ENCODE data around the gene OPALIN. TPM values are rescaled to one million over a fixed set of nuclear protein-coding genes. Genes with fewer than 3 reads are reported as not detected.

The OPALIN gene
- total RNA-seq, 1 experiment from 2014 or later: not detected

GRCh38 chr10:96337106-96337505 lies 21.7 kb downstream of the OPALIN start:
- DNase-seq: no peak
- H3K36me3 ChIP-seq (replicated peaks; ENCODE audit: control insufficient read depth, insufficient read depth, low read length): no peaks in the 10 kb centered on the region
- no peak overlapping the region for H3K4me3 ChIP-seq (ENCODE audit: insufficient read depth, low read depth, low read length)
- no peaks in the 10 kb centered on the region for H3K27me3 ChIP-seq (ENCODE audit: control insufficient read depth, insufficient read depth, low read length)

GRCh38 chr10:96334616-96335526 lies 23.9 kb downstream of the OPALIN start:
- peak; percentile 60 for DNase-seq
- Histone ChIP-seq H3K4me3 (ENCODE audit: insufficient read depth, low read depth, low read length) (no peak overlapping the region), H3K36me3 (replicated peaks; ENCODE audit: control insufficient read depth, insufficient read depth, low read length) (no peaks in the 10 kb centered on the region)

GRCh38 chr10:96333101-96333500 lies 25.7 kb downstream of the OPALIN start:
- no peak overlapping the region for H3K4me3 ChIP-seq (ENCODE audit: insufficient read depth, low read depth, low read length)
- DNase-seq: no peak
- no peaks in the 10 kb centered on the region for H3K36me3 ChIP-seq (replicated peaks; ENCODE audit: control insufficient read depth, insufficient read depth, low read length)
- no peaks in the 10 kb centered on the region; the same call in 1 of the 2 replicates for H3K27me3 ChIP-seq (ENCODE audit: control insufficient read depth, insufficient read depth, low read length)

More at GRCh38 chr10:96334616-96335526, 23.9 kb downstream of the OPALIN start:
- no peaks in the 10 kb centered on the region for H3K27me3 ChIP-seq (ENCODE audit: control insufficient read depth, insufficient read depth, low read length)

- no peak overlapping the region for H3K4me3 ChIP-seq (ENCODE audit: insufficient read depth, low read depth, low read length)
- H3K27me3 ChIP-seq (ENCODE audit: control insufficient read depth, insufficient read depth, low read length): no peaks in the 10 kb centered on the region; the same call in 1 of the 2 replicates
- H3K36me3 ChIP-seq (replicated peaks; ENCODE audit: control insufficient read depth, insufficient read depth, low read length): no peaks in the 10 kb centered on the region
- DNase-seq: no peak
Observed at GRCh38 chr10:96327462-96327861, 31.3 kb downstream of the OPALIN start.

GRCh38 chr10:96325719-96326373 lies 33.0 kb downstream of the OPALIN start:
- H3K27me3 ChIP-seq (ENCODE audit: control insufficient read depth, insufficient read depth, low read length): no peaks in the 10 kb centered on the region; the same call in 1 of the 2 replicates
- H3K4me3 ChIP-seq (ENCODE audit: insufficient read depth, low read depth, low read length): no peak overlapping the region
- DNase-seq: no peak
- no peaks in the 10 kb centered on the region for H3K36me3 ChIP-seq (replicated peaks; ENCODE audit: control insufficient read depth, insufficient read depth, low read length)

- H3K27me3 ChIP-seq (ENCODE audit: control insufficient read depth, insufficient read depth, low read length): no peaks in the 10 kb centered on the region; the same call in 1 of the 2 replicates
- H3K4me3 ChIP-seq (ENCODE audit: insufficient read depth, low read depth, low read length): no peak overlapping the region
Observed at GRCh38 chr10:96324447-96324846, 34.4 kb downstream of the OPALIN start.

GRCh38 chr10:96322275-96322674 lies 36.5 kb downstream of the OPALIN start:
- Histone ChIP-seq H3K4me3 (ENCODE audit: insufficient read depth, low read depth, low read length) (no peak overlapping the region), H3K27me3 (ENCODE audit: control insufficient read depth, insufficient read depth, low read length) (no peaks in the 10 kb centered on the region), H3K36me3 (replicated peaks; ENCODE audit: control insufficient read depth, insufficient read depth, low read length) (no peaks in the 10 kb centered on the region)
- DNase-seq: no peak

More at GRCh38 chr10:96324447-96324846, 34.4 kb downstream of the OPALIN start:
- DNase-seq: no peak
- H3K36me3 ChIP-seq (replicated peaks; ENCODE audit: control insufficient read depth, insufficient read depth, low read length): no peaks in the 10 kb centered on the region

GRCh38 chr10:96321822-96322221 lies 37.0 kb downstream of the OPALIN start:
- no peak overlapping the region for H3K4me3 ChIP-seq (ENCODE audit: insufficient read depth, low read depth, low read length)
- no peaks in the 10 kb centered on the region for H3K27me3 ChIP-seq (ENCODE audit: control insufficient read depth, insufficient read depth, low read length)
- H3K36me3 ChIP-seq (replicated peaks; ENCODE audit: control insufficient read depth, insufficient read depth, low read length): no peaks in the 10 kb centered on the region
- DNase-seq: peak; percentile 27

GRCh38 chr10:96319754-96320474 lies 38.9 kb downstream of the OPALIN start:
- DNase-seq: no peak
- H3K4me3 ChIP-seq (ENCODE audit: insufficient read depth, low read depth, low read length): no peak overlapping the region
- H3K36me3 ChIP-seq (replicated peaks; ENCODE audit: control insufficient read depth, insufficient read depth, low read length): no peaks in the 10 kb centered on the region
- no peaks in the 10 kb centered on the region for H3K27me3 ChIP-seq (ENCODE audit: control insufficient read depth, insufficient read depth, low read length)

- H3K36me3 ChIP-seq (replicated peaks; ENCODE audit: control insufficient read depth, insufficient read depth, low read length): no peaks in the 10 kb centered on the region
- no peak for DNase-seq
- H3K27me3 ChIP-seq (ENCODE audit: control insufficient read depth, insufficient read depth, low read length): no peaks in the 10 kb centered on the region
- H3K4me3 ChIP-seq (ENCODE audit: insufficient read depth, low read depth, low read length): no peak overlapping the region
Observed at GRCh38 chr10:96317067-96317833, 41.6 kb downstream of the OPALIN start.

- H3K36me3 ChIP-seq (replicated peaks; ENCODE audit: control insufficient read depth, insufficient read depth, low read length): no peaks in the 10 kb centered on the region
- no peak overlapping the region for H3K4me3 ChIP-seq (ENCODE audit: insufficient read depth, low read depth, low read length)
- no peaks in the 10 kb centered on the region for H3K27me3 ChIP-seq (ENCODE audit: control insufficient read depth, insufficient read depth, low read length)
- DNase-seq: no peak
Observed at GRCh38 chr10:96313344-96313743, 45.5 kb downstream of the OPALIN start.

- H3K36me3 ChIP-seq (replicated peaks; ENCODE audit: control insufficient read depth, insufficient read depth, low read length): no peaks in the 10 kb centered on the region
Observed at GRCh38 chr10:96311180-96311715, 47.6 kb downstream of the OPALIN start.

GRCh38 chr10:96310321-96310669 lies 48.5 kb downstream of the OPALIN start:
- H3K36me3 ChIP-seq (replicated peaks; ENCODE audit: control insufficient read depth, insufficient read depth, low read length): no peaks in the 10 kb centered on the region
- no peak for DNase-seq
- H3K27me3 ChIP-seq (ENCODE audit: control insufficient read depth, insufficient read depth, low read length): no peaks in the 10 kb centered on the region
- no peak overlapping the region for H3K4me3 ChIP-seq (ENCODE audit: insufficient read depth, low read depth, low read length)

More at GRCh38 chr10:96311180-96311715, 47.6 kb downstream of the OPALIN start:
- Histone ChIP-seq H3K4me3 (ENCODE audit: insufficient read depth, low read depth, low read length) (no peak overlapping the region), H3K27me3 (ENCODE audit: control insufficient read depth, insufficient read depth, low read length) (no peaks in the 10 kb centered on the region)
- no peak for DNase-seq
